Endothelial cell (in vitro differentiated cells): ENCODE results near the gene HLA-DMA. TPM values are rescaled to one million over a fixed set of nuclear protein-coding genes. Genes with fewer than 3 reads are reported as not detected.

Source experiments
- DNase-seq: peaks from one replicate; pipeline ENCODE4 v3.0.0; 2021; ENCODE audit warnings: low spot score
- H3K27ac Mint-ChIP-seq: one replicate; pipeline ENCODE4 v1.8.0; 2021; ENCODE audit warnings: mixed read lengths, inconsistent platforms; ENCODE audit not compliant: unreplicated experiment
- H3K27me3 Mint-ChIP-seq: one replicate; pipeline ENCODE4 v1.8.0; 2021; ENCODE audit warnings: mild to moderate bottlenecking, moderate library complexity, mixed read lengths, inconsistent platforms; ENCODE audit not compliant: unreplicated experiment
- H3K36me3 Mint-ChIP-seq: one replicate; pipeline ENCODE4 v1.8.0; 2021; ENCODE audit warnings: mild to moderate bottlenecking, low read depth, mixed read lengths, inconsistent platforms; ENCODE audit not compliant: unreplicated experiment
- H3K4me1 Mint-ChIP-seq: one replicate; pipeline ENCODE4 v1.8.0; 2021; ENCODE audit warnings: mild to moderate bottlenecking, mixed read lengths, inconsistent platforms; ENCODE audit not compliant: unreplicated experiment
- H3K4me3 Mint-ChIP-seq: one replicate; pipeline ENCODE4 v1.8.0; 2021; ENCODE audit warnings: mild to moderate bottlenecking, mixed read lengths, inconsistent platforms; ENCODE audit not compliant: unreplicated experiment
- H3K9me3 Mint-ChIP-seq: one replicate; pipeline ENCODE4 v1.8.0; 2021; ENCODE audit warnings: mixed read lengths, inconsistent platforms; ENCODE audit not compliant: unreplicated experiment
- total RNA-seq: library from RNA; stranded (reverse); fragmentation: NEBNext Ultra II Directional; extraction: Animal tissue kit (Norgen Biotek cat#: 25700); gene quantifications from one replicate; pipeline ENCODE4 v1.2.1, GENCODE V29; 2021; ENCODE audit not compliant: unreplicated experiment
- TF ChIP-seq, protein P1 (sequence below): fragments of 200-600 bp; sonication (generic); IDR thresholded peaks from one replicate; pipeline ENCODE4 v1.5.0; 2021; ENCODE audit warnings: antibody characterized with exemption; ENCODE audit not compliant: unreplicated experiment

Gene HLA-DMA
- total RNA-seq, 1 donor from 2014 or later: 13.0 TPM

GRCh38 chr6:32947552-32948465, 5.1 kb downstream of the HLA-DMA start:
- Mint-ChIP-seq H3K9me3 (no peaks in the 10 kb centered on the region), H3K36me3 (no peaks in the 10 kb centered on the region), H3K4me3 (no peak overlapping the region), H3K27ac (no peak overlapping the region), H3K4me1 (peaks cover 25% of the 10 kb centered on the region), H3K27me3 (no peaks in the 10 kb centered on the region)
- peak; percentile 48 for DNase-seq
- TF ChIP-seq, protein P1, sequence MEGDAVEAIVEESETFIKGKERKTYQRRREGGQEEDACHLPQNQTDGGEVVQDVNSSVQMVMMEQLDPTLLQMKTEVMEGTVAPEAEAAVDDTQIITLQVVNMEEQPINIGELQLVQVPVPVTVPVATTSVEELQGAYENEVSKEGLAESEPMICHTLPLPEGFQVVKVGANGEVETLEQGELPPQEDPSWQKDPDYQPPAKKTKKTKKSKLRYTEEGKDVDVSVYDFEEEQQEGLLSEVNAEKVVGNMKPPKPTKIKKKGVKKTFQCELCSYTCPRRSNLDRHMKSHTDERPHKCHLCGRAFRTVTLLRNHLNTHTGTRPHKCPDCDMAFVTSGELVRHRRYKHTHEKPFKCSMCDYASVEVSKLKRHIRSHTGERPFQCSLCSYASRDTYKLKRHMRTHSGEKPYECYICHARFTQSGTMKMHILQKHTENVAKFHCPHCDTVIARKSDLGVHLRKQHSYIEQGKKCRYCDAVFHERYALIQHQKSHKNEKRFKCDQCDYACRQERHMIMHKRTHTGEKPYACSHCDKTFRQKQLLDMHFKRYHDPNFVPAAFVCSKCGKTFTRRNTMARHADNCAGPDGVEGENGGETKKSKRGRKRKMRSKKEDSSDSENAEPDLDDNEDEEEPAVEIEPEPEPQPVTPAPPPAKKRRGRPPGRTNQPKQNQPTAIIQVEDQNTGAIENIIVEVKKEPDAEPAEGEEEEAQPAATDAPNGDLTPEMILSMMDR: no peak

DNA sequence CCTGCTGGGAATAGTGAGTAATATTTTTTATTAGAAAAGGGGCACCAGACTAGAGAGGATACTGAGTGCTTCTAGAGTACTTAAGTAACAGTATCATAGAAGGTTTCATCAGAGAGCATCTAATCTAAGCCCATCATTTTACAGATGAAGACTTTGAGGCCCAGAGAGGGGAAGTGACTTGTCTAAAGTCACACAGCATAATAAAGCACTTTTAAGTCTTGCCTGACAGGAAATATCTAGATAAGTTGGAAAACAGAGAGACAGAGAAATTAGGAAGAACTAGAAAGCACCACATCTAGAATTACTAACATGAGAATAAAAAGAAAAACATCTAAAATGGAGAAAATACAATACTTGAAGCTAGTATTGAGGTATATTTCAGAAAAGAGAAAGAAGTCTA, 6.0 kb downstream of the HLA-DMA start:
- no peaks in the 10 kb centered on the region for H3K9me3 Mint-ChIP-seq

GRCh38 chr6:32945953-32946352, 6.9 kb downstream of the HLA-DMA start:
- Mint-ChIP-seq H3K4me3 (no peak overlapping the region), H3K4me1 (peaks cover 21% of the 10 kb centered on the region), H3K27ac (no peak overlapping the region), H3K36me3 (no peaks in the 10 kb centered on the region), H3K9me3 (no peaks in the 10 kb centered on the region), H3K27me3 (no peaks in the 10 kb centered on the region)
- TF ChIP-seq, protein P1: no peak
- DNase-seq: no peak

More for the DNA sequence above, 6.0 kb downstream of the HLA-DMA start:
- Mint-ChIP-seq H3K36me3 (no peaks in the 10 kb centered on the region), H3K27me3 (no peaks in the 10 kb centered on the region), H3K4me1 (peaks cover 18% of the 10 kb centered on the region), H3K27ac (no peak overlapping the region), H3K4me3 (no peak overlapping the region)
- DNase-seq: no peak
- TF ChIP-seq, protein P1: no peak

- no peaks in the 10 kb centered on the region for H3K36me3 Mint-ChIP-seq
- H3K9me3 Mint-ChIP-seq: no peaks in the 10 kb centered on the region
- H3K4me1 Mint-ChIP-seq: peaks cover 21% of the 10 kb centered on the region
- no peaks in the 10 kb centered on the region for H3K27me3 Mint-ChIP-seq
- H3K27ac Mint-ChIP-seq: no peak overlapping the region
- TF ChIP-seq, protein P1: no peak
- no peak for DNase-seq
- H3K4me3 Mint-ChIP-seq: no peak overlapping the region
These were observed 7.7 kb downstream of the HLA-DMA start for GRCh38 chr6:32945108-32945760.
